Activated T-cell treated with anti-CD3 and anti-CD28 coated beads, Interleukin-2, amount 50 U/mL, for 48 hours (primary cell): Measurements from ENCODE around the gene UBE2E2.
A peak's percentile ranks its signal among the peaks of the same experiment; 100 is the strongest.
"Not testable (repeated sequence)": the region's sequence is repeated elsewhere in the genome, so short reads cannot be mapped to it uniquely, and the experiment has no call there.

Experiments
- DNase-seq, 2 experiments: peaks; one replicate each; pipeline ENCODE4 v3.0.0-alpha.2; 2020

UBE2E2 gene

GRCh38 chr3:23202921-23203707 is at the start of gene UBE2E2:
UBE2E2 (plus strand) TSS chr3:23203327.
- DNase-seq = peak; percentile 71 to 73

- DNase-seq = no peak
These were observed 49.7 kb upstream of the UBE2E2 start for GRCh38 chr3:23153436-23153835.

GRCh38 chr3:23157331-23157730 is 45.8 kb upstream of the UBE2E2 start:
- no peak for DNase-seq

GRCh38 chr3:23159929-23160328 is 43.2 kb upstream of the UBE2E2 start:
- DNase-seq = no peak

GRCh38 chr3:23161308-23161707 is 41.8 kb upstream of the UBE2E2 start:
- DNase-seq = no peak

GRCh38 chr3:23161896-23162570 is 41.1 kb upstream of the UBE2E2 start:
- no peak for DNase-seq

GRCh38 chr3:23162934-23163333 is 40.2 kb upstream of the UBE2E2 start:
- no peak for DNase-seq

- DNase-seq = no peak
These were observed 38.4 kb upstream of the UBE2E2 start for GRCh38 chr3:23164746-23165145.

GRCh38 chr3:23165571-23165970 is 37.6 kb upstream of the UBE2E2 start:
- no peak for DNase-seq

GRCh38 chr3:23166276-23166675 is 36.9 kb upstream of the UBE2E2 start:
- DNase-seq = no peak

GRCh38 chr3:23166845-23167244 is 36.3 kb upstream of the UBE2E2 start:
- DNase-seq = no peak

- no peak for DNase-seq
These were observed 33.6 kb upstream of the UBE2E2 start for GRCh38 chr3:23169551-23169950.

GRCh38 chr3:23170291-23170690 is 32.8 kb upstream of the UBE2E2 start:
- DNase-seq = no peak

- no peak for DNase-seq
These were observed 31.1 kb upstream of the UBE2E2 start for GRCh38 chr3:23172059-23172458.

GRCh38 chr3:23174426-23175039 is 28.6 kb upstream of the UBE2E2 start:
- DNase-seq = no peak

- DNase-seq = no peak
These were observed 27.6 kb upstream of the UBE2E2 start for GRCh38 chr3:23175341-23176083.

- DNase-seq = not testable (repeated sequence)
These were observed 26.3 kb upstream of the UBE2E2 start for GRCh38 chr3:23176839-23177238.

GRCh38 chr3:23182996-23183513 is 20.1 kb upstream of the UBE2E2 start:
- no peak for DNase-seq

- DNase-seq = no peak
These were observed 19.4 kb upstream of the UBE2E2 start for GRCh38 chr3:23183731-23184130.

- DNase-seq = no peak
These were observed 17.3 kb upstream of the UBE2E2 start for GRCh38 chr3:23185861-23186260.

GRCh38 chr3:23189187-23189586 is 13.9 kb upstream of the UBE2E2 start:
- DNase-seq = no peak

GRCh38 chr3:23192816-23193215 is 10.3 kb upstream of the UBE2E2 start:
- DNase-seq = no peak

GRCh38 chr3:23193831-23194230 is 9.3 kb upstream of the UBE2E2 start:
- DNase-seq = no peak
